ENCODE data around the gene FOS.
"Not testable (repeated sequence)": the region's sequence is repeated elsewhere in the genome, so short reads cannot be mapped to it uniquely, and the experiment has no call there.

Gene FOS

DNA sequence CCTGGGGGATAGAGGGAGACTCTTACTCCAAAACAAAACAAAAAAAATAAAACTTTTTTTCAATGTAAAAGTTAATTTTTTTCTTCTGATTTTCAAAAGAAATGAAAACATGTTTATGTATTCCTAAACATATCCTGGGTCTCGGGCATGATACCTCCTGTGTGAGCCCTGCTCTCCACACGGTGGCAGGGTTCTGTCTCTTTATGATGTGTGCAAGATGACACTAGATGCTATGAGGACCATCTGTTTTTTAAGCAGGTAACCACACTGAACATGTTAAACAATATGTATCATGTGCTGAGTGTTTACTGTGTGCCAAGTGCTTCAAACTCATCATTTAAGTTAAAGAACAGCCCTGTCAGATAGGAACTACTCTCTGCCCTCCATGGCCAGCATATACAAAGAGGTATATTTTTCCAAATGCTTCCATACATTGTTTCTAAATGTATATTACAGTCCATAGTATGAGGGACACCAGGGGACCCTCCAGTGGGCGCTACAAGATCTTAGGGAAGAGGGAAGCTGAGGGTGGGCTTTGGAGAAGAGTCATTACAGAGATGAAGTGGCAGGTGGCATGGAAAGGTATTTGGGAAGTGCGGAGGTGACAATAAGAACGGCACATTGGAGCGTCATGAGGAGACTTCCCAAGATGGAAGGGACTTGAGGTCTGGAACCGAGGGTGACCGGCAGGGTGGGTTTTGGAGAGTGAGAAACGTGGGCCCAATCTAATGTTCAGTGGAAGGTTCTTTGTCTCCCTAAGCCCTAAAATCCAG is 28.5 kb downstream of the FOS start:
- peak; percentile 58 for DNase-seq (ENCODE audit: low spot score)
- in situ Hi-C loops (cut with MboI; ENCODE audit: low pct_unique_long_range_greater_than_20kb, low sequenced_read_pairs, unreplicated experiment) = loop anchor here (5.0 to 10.0 kb wide), 3 partner anchors 178 to 348 kb away; no protein-coding TSS in a partner anchor
- TF ChIP-seq, protein P1, sequence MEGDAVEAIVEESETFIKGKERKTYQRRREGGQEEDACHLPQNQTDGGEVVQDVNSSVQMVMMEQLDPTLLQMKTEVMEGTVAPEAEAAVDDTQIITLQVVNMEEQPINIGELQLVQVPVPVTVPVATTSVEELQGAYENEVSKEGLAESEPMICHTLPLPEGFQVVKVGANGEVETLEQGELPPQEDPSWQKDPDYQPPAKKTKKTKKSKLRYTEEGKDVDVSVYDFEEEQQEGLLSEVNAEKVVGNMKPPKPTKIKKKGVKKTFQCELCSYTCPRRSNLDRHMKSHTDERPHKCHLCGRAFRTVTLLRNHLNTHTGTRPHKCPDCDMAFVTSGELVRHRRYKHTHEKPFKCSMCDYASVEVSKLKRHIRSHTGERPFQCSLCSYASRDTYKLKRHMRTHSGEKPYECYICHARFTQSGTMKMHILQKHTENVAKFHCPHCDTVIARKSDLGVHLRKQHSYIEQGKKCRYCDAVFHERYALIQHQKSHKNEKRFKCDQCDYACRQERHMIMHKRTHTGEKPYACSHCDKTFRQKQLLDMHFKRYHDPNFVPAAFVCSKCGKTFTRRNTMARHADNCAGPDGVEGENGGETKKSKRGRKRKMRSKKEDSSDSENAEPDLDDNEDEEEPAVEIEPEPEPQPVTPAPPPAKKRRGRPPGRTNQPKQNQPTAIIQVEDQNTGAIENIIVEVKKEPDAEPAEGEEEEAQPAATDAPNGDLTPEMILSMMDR (IDR thresholded peaks at IDR 0.05; ENCODE audit: extremely low read depth, insufficient read depth, missing control alignments) = peak; percentile 58

DNA sequence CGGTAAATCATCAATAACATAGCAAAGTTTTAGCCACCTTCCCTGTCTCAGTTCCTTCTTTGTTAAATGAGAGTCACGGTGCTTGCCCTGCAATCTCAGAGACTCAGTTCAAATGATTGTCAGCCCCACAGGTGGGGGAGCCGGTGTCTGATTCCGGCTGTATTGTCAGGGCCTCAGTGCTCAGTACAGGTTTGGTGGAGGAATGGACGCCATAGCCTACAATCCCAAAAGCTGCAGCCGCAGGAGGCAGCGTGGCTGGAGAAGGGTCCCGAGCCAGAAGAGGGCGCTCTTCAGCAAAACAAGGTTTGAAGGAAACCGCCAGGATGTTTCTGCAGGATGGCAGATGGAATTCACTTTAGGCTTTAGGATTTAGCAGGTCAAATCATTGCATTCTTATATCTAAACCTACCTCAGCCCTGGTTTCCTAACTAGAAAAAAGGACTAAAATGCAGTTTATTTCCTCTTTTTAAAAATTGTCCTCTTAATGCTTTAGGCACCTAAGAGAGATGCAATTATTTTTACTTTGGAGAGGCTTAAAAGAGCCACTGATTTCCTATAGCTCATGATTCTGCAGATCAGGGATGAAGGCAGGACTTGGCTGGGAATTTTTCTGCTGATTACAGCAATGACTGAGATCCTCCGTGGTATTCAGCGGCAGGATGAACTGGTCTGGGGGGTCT is 29.2 kb downstream of the FOS start:
- TF ChIP-seq, protein P1 (IDR thresholded peaks at IDR 0.05; ENCODE audit: extremely low read depth, insufficient read depth, missing control alignments) = peak; percentile 96
- DNase-seq (ENCODE audit: low spot score) = peak; percentile 56
- in situ Hi-C loops (cut with MboI; ENCODE audit: low pct_unique_long_range_greater_than_20kb, low sequenced_read_pairs, unreplicated experiment) = loop anchor here (5.0 to 10.0 kb wide), 3 partner anchors 177 to 347 kb away; no protein-coding TSS in a partner anchor

DNA sequence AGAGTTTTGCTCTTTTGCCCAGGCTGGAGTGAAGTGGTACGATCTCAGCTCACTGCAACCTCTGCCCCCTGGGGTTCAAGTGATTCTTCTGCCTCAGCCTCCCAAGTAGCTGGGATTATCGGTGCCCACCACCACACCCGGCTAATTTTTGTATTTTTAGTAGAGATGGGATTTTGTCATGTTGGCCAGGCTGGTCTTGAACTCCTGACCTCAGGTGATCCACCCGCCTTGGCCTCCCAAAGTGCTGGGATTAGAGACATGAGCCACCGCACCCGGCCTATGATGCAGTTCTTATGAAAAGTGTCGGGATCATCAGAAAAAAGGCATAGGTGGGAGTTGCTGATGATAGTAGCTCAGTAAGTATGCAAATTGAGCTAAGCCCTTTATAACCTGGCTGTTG is 30.4 kb downstream of the FOS start:
- in situ Hi-C loops (cut with MboI; ENCODE audit: low pct_unique_long_range_greater_than_20kb, low sequenced_read_pairs, unreplicated experiment) = loop anchor here (5.0 to 10.0 kb wide), 3 partner anchors 176 to 346 kb away; no protein-coding TSS in a partner anchor
- DNase-seq (ENCODE audit: low spot score) = not testable (repeated sequence)

DNA sequence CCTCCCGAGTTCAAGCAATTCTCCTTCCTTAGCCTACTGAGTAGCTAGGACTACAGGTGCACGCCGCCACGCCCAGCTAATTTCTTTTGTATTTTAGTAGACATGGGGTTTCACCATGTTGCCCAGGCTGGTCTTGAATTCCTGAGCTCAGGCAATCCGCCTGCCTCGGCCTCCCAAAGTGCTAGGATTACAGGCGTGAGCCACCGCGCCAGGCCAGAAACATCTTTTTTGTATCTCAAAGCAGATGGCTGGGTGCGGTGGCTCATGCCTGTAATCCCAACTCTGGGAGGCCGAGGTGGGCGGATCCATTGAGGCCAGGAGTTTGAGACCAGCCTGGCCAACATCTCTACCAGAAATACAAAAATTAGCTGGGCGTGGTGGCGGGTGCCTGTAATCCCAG is 30.9 kb downstream of the FOS start:
- not testable (repeated sequence) for DNase-seq (ENCODE audit: low spot score)
- in situ Hi-C loops (cut with MboI; ENCODE audit: low pct_unique_long_range_greater_than_20kb, low sequenced_read_pairs, unreplicated experiment) = loop anchor here (5.0 to 10.0 kb wide), 3 partner anchors 175 to 345 kb away; no protein-coding TSS in a partner anchor

DNA sequence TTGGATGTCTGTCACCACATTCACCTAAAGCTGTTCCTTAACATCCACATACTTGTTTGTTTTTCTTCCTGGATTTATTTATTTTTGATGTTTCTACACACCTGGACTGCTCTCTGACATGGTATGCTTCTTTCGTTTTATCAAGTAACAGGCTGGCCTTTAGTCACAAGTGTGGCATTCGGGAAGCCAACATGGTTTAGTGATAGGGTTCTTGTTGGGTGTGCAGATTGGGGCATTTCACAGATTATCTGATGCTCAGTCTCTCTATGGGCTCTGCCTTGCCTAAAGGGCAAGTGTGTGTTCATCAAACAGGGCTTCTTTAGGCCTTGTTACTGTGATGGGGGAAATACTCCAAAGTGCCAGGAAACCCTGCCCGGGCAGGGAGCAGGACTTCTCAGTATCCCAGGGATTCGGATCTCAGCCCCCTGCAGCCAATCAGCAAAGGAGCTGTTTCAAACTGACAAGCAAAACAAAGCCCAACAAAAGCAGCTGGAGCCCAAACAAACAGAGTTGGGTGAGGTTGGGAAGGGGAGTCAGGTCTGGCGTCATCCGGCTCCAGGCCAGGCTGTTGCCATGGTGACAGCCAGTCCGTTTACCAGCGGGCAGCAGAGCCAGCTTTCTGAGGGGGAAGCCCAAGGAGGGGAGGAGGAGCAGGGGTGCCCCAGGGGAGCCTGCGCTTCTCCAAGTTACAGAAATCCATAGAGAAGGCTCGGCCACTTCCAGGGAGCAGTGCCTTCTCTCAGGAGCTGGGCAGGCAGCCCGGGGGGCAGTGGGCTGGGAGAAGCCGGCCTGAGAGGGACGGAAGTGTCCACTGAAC is 31.9 kb downstream of the FOS start:
- DNase-seq (ENCODE audit: low spot score) = no peak
- in situ Hi-C loops (cut with MboI; ENCODE audit: low pct_unique_long_range_greater_than_20kb, low sequenced_read_pairs, unreplicated experiment) = no loop called here
- TF ChIP-seq, protein P1 (IDR thresholded peaks at IDR 0.05; ENCODE audit: extremely low read depth, insufficient read depth, missing control alignments) = no peak

DNA sequence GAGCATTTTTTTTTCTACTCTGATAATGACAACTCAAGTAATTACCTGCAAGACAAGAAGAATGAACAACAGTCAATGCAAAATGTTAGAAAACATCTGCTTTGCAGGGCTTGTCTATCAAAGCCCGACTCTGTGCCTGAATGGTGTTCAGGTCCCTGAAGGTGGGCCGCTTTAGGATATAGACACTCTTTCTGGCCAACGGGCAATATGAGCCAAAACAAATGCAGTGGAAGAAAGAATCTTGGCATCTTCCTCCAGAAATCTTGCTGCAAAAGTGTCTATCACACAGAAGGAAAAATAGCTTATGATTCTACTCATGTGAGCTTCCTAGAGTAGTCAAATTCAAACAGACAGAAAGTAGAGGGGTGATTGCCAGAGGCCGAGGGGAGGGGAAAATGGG is 32.7 kb downstream of the FOS start:
- in situ Hi-C loops (cut with MboI; ENCODE audit: low pct_unique_long_range_greater_than_20kb, low sequenced_read_pairs, unreplicated experiment) = no loop called here
- no peak for DNase-seq (ENCODE audit: low spot score)

DNA sequence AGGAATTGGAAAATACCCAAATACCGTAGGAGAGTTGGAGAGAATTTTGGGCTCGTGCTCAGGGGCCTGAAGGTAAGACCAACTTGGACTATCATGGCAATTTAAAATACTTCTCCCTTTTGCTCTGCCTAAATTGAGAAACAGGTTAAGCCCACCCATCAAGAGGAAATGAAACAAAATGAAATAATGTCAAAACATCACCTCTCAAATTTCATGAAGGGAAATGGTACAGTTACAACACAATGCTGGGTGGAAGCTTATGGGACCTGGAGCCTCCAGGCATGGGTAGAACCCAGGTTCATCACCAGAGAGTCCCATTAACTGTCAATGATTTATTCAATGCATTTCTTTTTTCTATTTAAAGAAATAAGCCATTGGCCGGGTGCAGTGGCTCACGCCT is 33.7 kb downstream of the FOS start:
- in situ Hi-C loops (cut with MboI; ENCODE audit: low pct_unique_long_range_greater_than_20kb, low sequenced_read_pairs, unreplicated experiment) = no loop called here
- DNase-seq (ENCODE audit: low spot score) = no peak
- TF ChIP-seq, protein P1 (IDR thresholded peaks at IDR 0.05; ENCODE audit: extremely low read depth, insufficient read depth, missing control alignments) = no peak

More for the DNA sequence above, 32.7 kb downstream of the FOS start:
- TF ChIP-seq, protein P1 (IDR thresholded peaks at IDR 0.05; ENCODE audit: extremely low read depth, insufficient read depth, missing control alignments) = no peak

All from GM13977 (cell line).